ENCODE results near the gene ACSL4. TPM values are rescaled to one million over a fixed set of nuclear protein-coding genes. Genes with fewer than 3 reads are reported as not detected.

Gene ACSL4
- total and polyA plus RNA-seq, 4 donors, result 34.1 to 97.7 (median 62.2) TPM

- Histone ChIP-seq H3K9me3 (ENCODE audit: control insufficient read depth in 4 of 4, insufficient read depth in 3 of 4, low read length in 3 of 4) (no peaks in the 10 kb centered on the region), H3K36me3 (ENCODE audit: control insufficient read depth in 4 of 4, insufficient read depth in 4 of 4, low read length in 4 of 4) (peaks cover 0 to 2% (median under 1%) of the 10 kb centered on the region in 4 donors), H3K27ac (ENCODE audit: low read depth in 1 of 2, low read length in 1 of 2) (no peak overlapping the region), H3K27me3 (ENCODE audit: control insufficient read depth in 3 of 3, insufficient read depth in 3 of 3, low read length in 2 of 3) (peaks cover 0 to 48% (median 30%) of the 10 kb centered on the region in 3 donors), H3K9ac (ENCODE audit: insufficient read depth in 1 of 2, low read length in 2 of 2) (no peak overlapping the region), H3K4me1 (ENCODE audit: control insufficient read depth in 5 of 5, insufficient read depth in 5 of 5, low read length in 5 of 5) (peaks cover 0 to 4% (median 0%) of the 10 kb centered on the region in 5 donors), H3K4me3 (no peak overlapping the region)
- no peak for DNase-seq
- 82 to 94% methylated on average over 2 of the region's 2 CpGs for WGBS, 2 donors
- no peak for ATAC-seq (ENCODE audit: insufficient read depth, low FRiP score)
- TF ChIP-seq CTCF (IDR thresholded peaks at IDR 0.05; ENCODE audit: control extremely low read depth, extremely low read depth), result no peak
Measured at GRCh38 chrX:109685656-109686078, 47.4 kb downstream of the ACSL4 start.

GRCh38 chrX:109684136-109684535, 48.9 kb downstream of the ACSL4 start:
- WGBS, 2 donors, result 66 to 81% methylated on average over 1 of the region's 1 CpG
- ATAC-seq (ENCODE audit: insufficient read depth, low FRiP score) (no peak), DNase-seq (no peak)
- no peaks in the 10 kb centered on the region for H3K9me3 ChIP-seq (ENCODE audit: control insufficient read depth in 4 of 4, insufficient read depth in 3 of 4, low read length in 3 of 4)
- peaks cover 0 to 4% (median 1%) of the 10 kb centered on the region in 4 donors for H3K36me3 ChIP-seq (ENCODE audit: control insufficient read depth in 4 of 4, insufficient read depth in 4 of 4, low read length in 4 of 4)
- H3K27me3 ChIP-seq (ENCODE audit: control insufficient read depth in 3 of 3, insufficient read depth in 3 of 3, low read length in 2 of 3), result peaks cover 0 to 53% (median 27%) of the 10 kb centered on the region in 3 donors
- no peak overlapping the region for H3K27ac ChIP-seq (ENCODE audit: low read depth in 1 of 2, low read length in 1 of 2)
- no peak for TF ChIP-seq CTCF (IDR thresholded peaks at IDR 0.05; ENCODE audit: control extremely low read depth, extremely low read depth)
- peaks cover 0 to 4% (median 0%) of the 10 kb centered on the region in 5 donors for H3K4me1 ChIP-seq (ENCODE audit: control insufficient read depth in 5 of 5, insufficient read depth in 5 of 5, low read length in 5 of 5)
- H3K9ac ChIP-seq (ENCODE audit: insufficient read depth in 1 of 2, low read length in 2 of 2), result no peak overlapping the region
- H3K4me3 ChIP-seq, result no peak overlapping the region

GRCh38 chrX:109681475-109682081, 51.5 kb downstream of the ACSL4 start:
- H3K9me3 ChIP-seq (ENCODE audit: control insufficient read depth in 4 of 4, insufficient read depth in 3 of 4, low read length in 3 of 4), result no peaks in the 10 kb centered on the region
- no peak for ATAC-seq (ENCODE audit: insufficient read depth, low FRiP score)
- peaks cover 0 to 47% (median 16%) of the 10 kb centered on the region in 3 donors for H3K27me3 ChIP-seq (ENCODE audit: control insufficient read depth in 3 of 3, insufficient read depth in 3 of 3, low read length in 2 of 3)
- no peak for TF ChIP-seq CTCF (IDR thresholded peaks at IDR 0.05; ENCODE audit: control extremely low read depth, extremely low read depth)
- no peak overlapping the region for H3K9ac ChIP-seq (ENCODE audit: insufficient read depth in 1 of 2, low read length in 2 of 2)
- peaks cover 0 to 2% (median 1%) of the 10 kb centered on the region in 4 donors for H3K36me3 ChIP-seq (ENCODE audit: control insufficient read depth in 4 of 4, insufficient read depth in 4 of 4, low read length in 4 of 4)
- peaks cover 0 to 4% (median 0%) of the 10 kb centered on the region in 5 donors for H3K4me1 ChIP-seq (ENCODE audit: control insufficient read depth in 5 of 5, insufficient read depth in 5 of 5, low read length in 5 of 5)
- 68 to 92% methylated on average over 2 of the region's 2 CpGs for WGBS, 2 donors
- no peak overlapping the region for H3K4me3 ChIP-seq
- DNase-seq, result no peak
- no peak overlapping the region for H3K27ac ChIP-seq (ENCODE audit: low read depth in 1 of 2, low read length in 1 of 2)

All from lung (tissue), 12 donors.